Limb (tissue), 2 donors: ENCODE measurements around the gene KTN1.

Experiments
- DNase-seq, 2 donors: peaks; one replicate each; pipeline ENCODE4 v3.0.0-alpha.2; 2016; ENCODE audit errors: extremely low spot score in 2 of 2

The KTN1 gene

GRCh38 chr14:55610713-55611370 lies 30.8 kb downstream of the KTN1 start:
- DNase-seq = no peak

DNA sequence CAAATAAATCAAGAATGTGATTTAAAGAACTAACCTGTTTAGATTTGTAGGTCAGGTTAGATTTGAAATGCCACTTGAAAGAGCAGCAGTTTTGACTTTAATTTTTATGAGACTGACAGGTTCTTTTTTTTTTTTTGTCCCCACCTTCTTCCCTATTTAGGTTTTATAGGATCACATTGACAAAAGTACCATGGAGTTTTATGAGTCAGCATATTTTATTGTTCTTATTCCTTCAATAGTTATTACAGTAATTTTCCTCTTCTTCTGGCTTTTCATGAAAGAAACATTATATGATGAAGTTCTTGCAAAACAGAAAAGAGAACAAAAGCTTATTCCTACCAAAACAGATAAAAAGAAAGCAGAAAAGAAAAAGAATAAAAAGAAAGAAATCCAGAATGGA lies 31.9 kb downstream of the KTN1 start:
- no peak for DNase-seq

GRCh38 chr14:55614304-55614703 lies 34.3 kb downstream of the KTN1 start:
- DNase-seq = no peak

- no peak for DNase-seq
Observed at GRCh38 chr14:55620277-55620676, 40.3 kb downstream of the KTN1 start.

- DNase-seq = no peak
Observed at GRCh38 chr14:55620981-55621380, 41.0 kb downstream of the KTN1 start.

GRCh38 chr14:55621391-55621790 lies 41.4 kb downstream of the KTN1 start:
- no peak for DNase-seq

GRCh38 chr14:55624913-55625312 lies 44.9 kb downstream of the KTN1 start:
- no peak for DNase-seq

- DNase-seq = no peak
Observed at GRCh38 chr14:55625481-55625880, 45.5 kb downstream of the KTN1 start.

GRCh38 chr14:55626131-55626530 lies 46.1 kb downstream of the KTN1 start:
- DNase-seq = no peak

DNA sequence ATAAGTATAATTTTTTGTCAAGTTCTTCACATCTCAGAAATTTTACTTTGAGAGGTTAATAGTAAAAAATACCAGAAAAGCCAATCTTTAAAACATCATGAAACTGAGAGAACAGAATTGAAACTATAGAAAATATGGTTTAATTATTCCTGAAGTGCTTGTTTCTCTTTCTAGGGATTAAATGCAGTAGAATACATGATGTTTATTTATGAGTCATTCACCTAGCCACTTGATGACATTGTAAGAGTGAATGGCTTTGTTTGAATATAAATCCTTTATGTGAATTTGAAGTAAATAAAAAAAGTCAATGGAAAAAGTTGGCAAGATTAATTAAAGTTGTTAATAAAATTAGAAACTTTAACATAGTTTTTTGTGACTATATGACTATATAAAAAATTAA lies 48.4 kb downstream of the KTN1 start:
- no peak for DNase-seq

DNA sequence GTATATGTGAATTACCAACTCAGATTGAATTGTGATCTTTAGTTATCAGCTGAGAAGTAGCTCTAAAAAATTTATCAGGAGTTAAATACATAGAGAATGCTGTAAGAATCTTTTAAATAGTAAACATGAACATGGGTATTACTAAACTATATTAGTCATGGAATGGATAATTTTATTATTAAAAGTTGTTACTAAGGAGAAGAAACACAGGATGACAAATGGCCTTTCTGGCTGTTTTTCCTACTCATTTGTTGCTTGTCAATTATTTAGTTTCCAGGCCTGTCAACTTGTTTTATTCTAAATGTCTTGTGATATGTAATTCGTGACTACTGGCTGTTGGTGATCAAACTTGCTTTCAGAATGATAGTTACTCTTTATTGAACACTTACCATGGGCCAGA lies 58.7 kb downstream of the KTN1 start:
- no peak for DNase-seq

- DNase-seq = no peak
Observed at GRCh38 chr14:55641290-55641689, 61.3 kb downstream of the KTN1 start.

DNA sequence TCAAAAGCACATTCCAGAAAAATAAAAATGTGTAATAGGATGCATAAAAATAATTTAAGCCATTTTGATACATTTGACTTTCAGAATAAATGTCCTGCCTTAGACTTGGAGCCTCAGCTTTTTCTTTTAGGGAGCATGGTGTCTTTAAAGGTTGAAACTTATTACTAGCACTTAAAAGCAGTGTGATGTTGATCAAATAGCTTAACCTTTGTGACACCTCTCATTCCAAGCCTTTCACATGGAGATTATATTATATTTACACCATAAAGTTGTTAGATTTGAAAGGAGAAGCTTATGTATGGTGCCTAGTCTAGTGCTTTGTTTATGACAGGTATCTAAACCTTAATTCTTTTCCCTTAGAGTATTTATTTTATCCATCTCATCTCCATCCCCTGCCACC lies 61.9 kb downstream of the KTN1 start:
- no peak for DNase-seq

- DNase-seq = no peak
Observed at GRCh38 chr14:55645145-55645544, 65.1 kb downstream of the KTN1 start.

- no peak for DNase-seq
Observed at GRCh38 chr14:55645845-55646832, 66.1 kb downstream of the KTN1 start.

- no peak for DNase-seq
Observed at GRCh38 chr14:55650992-55651391, 71.0 kb downstream of the KTN1 start.

- DNase-seq = no peak
Observed at GRCh38 chr14:55654243-55654642, 74.2 kb downstream of the KTN1 start.

DNA sequence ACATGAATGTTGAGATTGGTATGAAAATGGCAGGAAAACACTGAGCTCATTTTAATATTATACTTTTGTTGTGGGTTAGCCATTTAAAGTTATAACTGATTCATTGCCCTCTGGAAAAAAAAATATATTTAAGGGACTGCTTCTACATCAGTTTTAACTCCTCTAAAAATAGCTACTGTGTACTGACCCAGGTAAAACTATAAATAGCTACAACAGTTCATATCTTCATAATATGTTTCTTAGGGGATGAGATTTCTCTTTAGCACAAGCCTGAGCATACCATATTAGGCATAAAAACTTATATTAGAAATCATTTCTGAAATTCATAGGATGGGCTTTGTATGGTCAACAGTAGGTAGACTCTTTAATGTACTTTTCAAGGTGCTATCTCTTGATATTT lies 81.0 kb downstream of the KTN1 start:
- DNase-seq = no peak

- no peak for DNase-seq
Observed at GRCh38 chr14:55662752-55663151, 82.7 kb downstream of the KTN1 start.

- DNase-seq = no peak
Observed at GRCh38 chr14:55665067-55665675, 85.2 kb downstream of the KTN1 start.

GRCh38 chr14:55667801-55668200 lies 87.8 kb downstream of the KTN1 start:
- DNase-seq = no peak

DNA sequence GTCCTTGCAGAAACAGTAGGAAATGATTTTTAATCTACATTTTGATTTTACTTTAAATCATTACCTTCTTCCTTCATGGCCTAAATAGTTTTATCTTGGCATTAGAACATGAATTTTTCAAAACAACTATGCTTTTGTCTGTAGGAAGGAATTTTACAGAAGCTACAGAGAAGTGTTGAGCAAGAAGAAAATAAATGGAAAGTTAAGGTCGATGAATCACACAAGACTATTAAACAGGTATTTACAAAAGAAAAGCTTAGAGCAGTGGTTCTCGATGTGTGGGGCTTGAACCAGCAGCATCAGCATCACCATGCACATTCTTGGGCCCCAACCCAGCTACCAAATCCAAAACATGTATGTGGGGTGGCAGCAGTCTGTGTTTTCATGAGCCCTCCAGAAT lies 91.6 kb downstream of the KTN1 start:
- DNase-seq = no peak
